Fibroblast of the aortic adventitia (primary cell): Measurements from ENCODE around the gene LDB3. TPM values are rescaled to one million over a fixed set of nuclear protein-coding genes. Genes with fewer than 3 reads are reported as not detected.

Source experiments
- DNase-seq: peaks from one replicate; pipeline ENCODE4 v3.0.0-alpha.2; 2010; ENCODE audit warnings: low read depth
- H3K4me3 ChIP-seq: 2 replicates; pipeline ENCODE4 v1.5.1; 2011; ENCODE audit warnings: low read depth, mild to moderate bottlenecking, control low read depth, low read length, moderate library complexity
- CTCF ChIP-seq: IDR thresholded peaks from 2 replicates; pipeline ENCODE4 v1.5.1; 2011; ENCODE audit warnings: mild to moderate bottlenecking, low read length, control low read depth, inconsistent platforms; ENCODE audit not compliant: insufficient read depth
- total RNA-seq: library from RNA; depleted of rRNA; stranded (reverse); fragments of >200 nt; gene quantifications from 2 replicates; pipeline ENCODE4 v1.2.3, GENCODE V29; 2012; ENCODE audit warnings: low replicate concordance

Gene LDB3
- total RNA-seq, 1 donor, result under 0.01 TPM

- no peak for DNase-seq
- H3K4me3 ChIP-seq, result no peak overlapping the region
- no peak for TF ChIP-seq CTCF
Observed at GRCh38 chr10:86698207-86698940, 30.1 kb downstream of the LDB3 start.

DNA sequence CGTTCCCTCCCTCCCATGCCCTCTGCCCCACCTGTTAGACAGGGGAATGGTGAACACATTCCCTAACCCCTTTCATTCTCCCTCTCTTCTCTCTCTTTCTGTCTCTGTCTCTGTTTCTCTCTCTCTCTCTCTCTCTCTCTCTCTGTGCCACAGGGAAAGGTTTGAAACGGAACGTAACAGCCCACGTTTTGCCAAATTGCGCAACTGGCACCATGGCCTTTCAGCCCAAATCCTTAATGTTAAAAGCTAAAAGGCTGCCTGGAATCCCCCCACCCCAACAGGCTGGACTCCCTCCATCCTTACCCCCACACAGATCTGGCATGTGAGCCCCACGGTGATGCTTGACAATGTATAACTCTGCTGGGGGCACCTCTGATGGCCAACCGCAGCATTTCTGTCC, 30.8 kb downstream of the LDB3 start:
- TF ChIP-seq CTCF, result no peak
- H3K4me3 ChIP-seq, result no peak overlapping the region
- DNase-seq, result no peak

DNA sequence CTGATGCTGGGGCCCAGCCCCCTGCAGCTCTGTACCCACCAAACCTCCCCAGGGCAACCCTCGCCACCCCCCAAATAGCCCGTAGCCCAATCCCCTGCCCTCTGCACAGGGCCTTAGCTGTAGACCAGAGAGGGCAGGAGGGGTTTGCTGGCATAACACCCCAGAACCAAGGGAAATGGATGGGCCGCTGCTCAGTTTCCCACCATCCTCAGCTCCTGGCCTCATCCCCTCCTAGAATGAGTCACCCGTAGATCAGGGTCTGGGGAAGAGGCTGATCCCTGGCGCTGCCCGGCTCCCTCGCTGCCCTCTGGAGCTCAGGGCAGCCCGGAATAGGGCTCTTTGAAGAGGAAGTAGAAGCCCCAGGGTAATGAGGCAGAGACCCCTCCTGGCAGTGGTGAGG, 31.2 kb downstream of the LDB3 start:
- no peak for DNase-seq
- no peak for TF ChIP-seq CTCF

DNA sequence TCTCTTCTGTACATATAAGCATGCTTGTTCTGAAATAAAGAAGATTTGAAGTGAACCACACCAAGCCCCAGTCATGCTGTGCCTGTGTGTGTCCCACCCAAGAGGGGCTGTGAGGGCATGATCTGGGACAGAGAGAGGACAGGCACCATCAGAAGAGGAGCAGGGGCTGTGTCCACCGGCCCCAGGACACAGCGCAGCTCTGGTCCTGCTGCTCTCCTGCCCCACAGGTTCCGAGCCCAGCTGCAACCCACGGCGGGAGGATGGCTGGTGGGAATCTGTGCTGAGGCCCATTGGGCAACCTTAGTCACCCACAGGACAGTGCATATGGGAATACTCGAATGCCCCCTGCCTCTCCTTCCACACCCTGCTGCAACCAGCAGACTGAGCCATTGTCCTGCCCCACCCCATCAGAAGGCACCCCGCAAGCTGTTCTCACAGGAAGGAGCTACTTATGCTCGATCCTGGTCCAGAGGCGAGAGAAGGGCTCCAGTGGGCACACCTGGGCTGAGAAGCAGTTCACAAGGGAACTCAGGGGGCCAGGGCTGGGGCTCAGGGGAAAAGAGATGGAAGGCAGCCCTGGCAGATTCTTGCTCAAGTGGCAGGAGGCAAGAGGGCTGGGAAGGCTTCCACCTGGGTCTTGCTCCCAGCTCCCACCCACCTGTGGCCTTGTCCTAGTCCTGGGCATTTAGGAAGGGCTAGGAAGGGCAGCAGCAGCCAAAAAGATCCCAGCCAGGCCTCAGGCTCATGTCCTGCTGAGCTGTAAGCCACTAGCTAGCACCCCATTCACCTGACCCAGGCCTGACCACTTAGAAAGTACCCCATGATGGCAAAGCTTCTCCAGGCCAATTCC, 31.9 kb downstream of the LDB3 start:
- no peak for DNase-seq
- TF ChIP-seq CTCF, result no peak
- H3K4me3 ChIP-seq, result no peak overlapping the region

More for the DNA sequence above, 31.2 kb downstream of the LDB3 start:
- H3K4me3 ChIP-seq, result no peak overlapping the region

DNA sequence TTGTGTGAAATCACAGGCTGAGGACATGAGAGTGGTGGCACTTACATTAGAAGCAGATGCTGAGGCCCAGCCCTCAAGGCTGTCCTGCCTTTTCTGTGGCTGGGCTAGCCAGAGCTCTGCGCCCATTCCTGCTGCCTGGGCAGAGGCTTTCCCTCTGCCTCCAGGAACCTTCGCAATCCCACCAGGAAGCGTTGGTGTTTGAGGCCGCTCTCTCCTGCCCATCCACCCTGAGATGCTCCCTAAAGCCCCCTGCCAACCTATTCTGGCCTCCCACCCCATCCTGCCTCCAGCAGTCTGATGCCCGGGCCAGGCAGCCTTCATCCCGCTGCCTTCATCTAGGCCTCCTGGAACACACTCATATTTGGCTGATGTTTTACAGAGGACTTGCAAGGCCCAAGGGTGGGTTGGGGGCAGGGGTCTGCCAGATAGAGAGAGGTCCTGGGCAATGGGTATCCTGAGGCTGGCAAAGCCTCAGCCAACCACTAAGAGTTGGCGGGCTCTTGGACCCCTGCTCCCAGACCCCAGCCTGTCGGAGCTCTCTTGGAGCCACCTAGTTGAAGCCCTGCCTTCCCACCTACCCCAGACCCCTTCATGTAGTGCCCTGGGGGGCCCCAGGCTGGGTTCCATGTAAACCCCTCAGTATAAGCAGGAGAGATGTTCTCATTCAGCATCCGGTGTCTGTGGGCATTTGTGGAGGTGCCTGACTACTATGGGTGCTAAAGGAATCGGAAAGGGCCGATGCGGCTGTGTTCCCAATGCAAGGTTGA, 32.7 kb downstream of the LDB3 start:
- no peak for TF ChIP-seq CTCF
- no peak overlapping the region for H3K4me3 ChIP-seq
- no peak for DNase-seq

GRCh38 chr10:86703176-86703575, 34.9 kb downstream of the LDB3 start:
- no peak for TF ChIP-seq CTCF
- no peak overlapping the region for H3K4me3 ChIP-seq
- no peak for DNase-seq
